ENCODE data around the gene KRT83.

The KRT83 gene

DNA sequence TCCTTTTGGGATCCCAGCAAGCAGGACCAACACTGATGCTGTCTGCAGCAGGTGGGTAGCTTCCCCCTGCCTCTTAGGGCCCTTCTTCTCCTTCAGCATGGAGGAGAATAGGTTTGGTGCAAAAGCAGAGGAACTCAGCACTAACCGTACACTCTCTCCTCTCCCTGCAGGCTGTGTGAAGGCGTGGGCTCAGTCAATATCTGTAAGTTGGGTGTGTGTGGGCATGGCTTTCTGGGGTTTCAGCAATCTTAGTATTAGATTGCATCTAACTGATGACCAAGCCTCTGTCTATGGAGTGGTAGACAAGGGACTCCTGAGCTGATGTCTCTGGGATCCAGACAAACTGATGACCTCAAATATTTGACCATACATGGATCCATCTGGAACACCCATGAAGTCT lies 31.8 kb upstream of the KRT83 start:
- Histone ChIP-seq H3K9ac (ENCODE audit: low read length) (no peak overlapping the region), H2BK15ac (replicated peaks; ENCODE audit: low read depth) (no peak overlapping the region), H3K79me2 (ENCODE audit: control insufficient read depth, insufficient read depth, low read length) (no peaks in the 10 kb centered on the region), H3K36me3 (ENCODE audit: control insufficient read depth, insufficient read depth, low read length) (no peaks in the 10 kb centered on the region), H2AK5ac (ENCODE audit: low read length) (no peak overlapping the region), H3K4me1 (ENCODE audit: control insufficient read depth, low read depth, low read length) (no peaks in the 10 kb centered on the region), H3K56ac (ENCODE audit: low read length) (no peak overlapping the region), H3K27me3 (ENCODE audit: insufficient read depth, low read length, poor library complexity) (no peaks in the 10 kb centered on the region), H3K4me2 (ENCODE audit: low read length) (no peak overlapping the region), H3K79me1 (ENCODE audit: low read length) (no peaks in the 10 kb centered on the region), H4K8ac (ENCODE audit: low read depth, low read length) (no peak overlapping the region), H2BK120ac (ENCODE audit: low read depth, low read length) (no peak overlapping the region), H2BK5ac (ENCODE audit: low read length) (no peak overlapping the region), H3K27ac (ENCODE audit: low read depth, low read length) (no peak overlapping the region), H3K23ac (ENCODE audit: low read length) (no peak overlapping the region), H3K4me3 (ENCODE audit: low read length) (no peak overlapping the region), H3K4ac (ENCODE audit: low read depth, low read length) (no peak overlapping the region), H3K18ac (ENCODE audit: low read length) (no peak overlapping the region), H4K5ac (ENCODE audit: low read length) (no peak overlapping the region)
- no CpG with 5 or more reads among the region's 2 CpGs for WGBS (ENCODE audit: extremely low coverage, insufficient coverage, low lambda C conversion rate)
- no peak for DNase-seq

DNA sequence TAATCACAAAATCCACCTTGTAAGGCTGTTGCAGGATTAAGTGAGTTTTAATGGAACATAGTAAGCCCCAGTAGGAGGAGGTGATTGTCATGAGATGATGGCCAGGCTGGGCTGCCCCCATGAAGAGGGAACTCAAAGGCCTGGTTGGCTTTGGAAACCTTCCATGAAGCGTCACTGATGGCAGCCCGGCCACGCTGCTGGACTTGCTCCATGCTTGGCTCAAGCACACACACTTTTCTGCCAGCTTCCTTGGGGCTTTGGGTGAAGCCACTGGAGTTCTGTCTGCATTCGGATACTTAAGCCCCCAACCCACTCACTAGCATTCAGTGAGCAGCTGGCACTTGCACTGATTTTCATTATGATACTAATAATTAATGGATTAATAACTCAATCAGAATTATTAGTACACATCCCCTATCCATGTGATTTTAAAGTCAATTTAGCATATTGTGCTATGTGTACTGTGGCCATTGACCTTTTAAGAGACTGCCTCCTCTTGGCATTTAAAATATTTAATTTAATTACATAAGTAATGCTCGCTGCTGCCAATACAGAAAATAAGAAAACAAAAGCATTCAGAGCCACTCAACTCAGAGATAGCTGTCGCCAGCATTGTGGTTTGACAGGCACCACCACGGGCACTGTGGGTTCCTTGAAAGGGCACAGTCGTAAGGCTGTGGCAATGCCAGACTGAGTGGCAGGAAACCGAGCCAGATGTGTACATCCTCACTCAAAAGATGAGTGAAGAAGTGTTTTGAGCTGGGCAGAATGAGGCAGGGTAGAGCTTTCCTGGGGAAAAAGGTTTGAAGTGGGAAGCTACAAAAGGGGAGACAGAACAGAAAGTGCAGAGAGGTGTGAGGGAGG lies 30.2 kb upstream of the KRT83 start:
- Histone ChIP-seq H3K4ac (ENCODE audit: low read depth, low read length) (no peak overlapping the region), H2BK15ac (replicated peaks; ENCODE audit: low read depth) (no peak overlapping the region), H3K18ac (ENCODE audit: low read length) (no peak overlapping the region), H3K79me1 (ENCODE audit: low read length) (no peaks in the 10 kb centered on the region), H3K79me2 (ENCODE audit: control insufficient read depth, insufficient read depth, low read length) (no peaks in the 10 kb centered on the region), H3K27ac (ENCODE audit: low read depth, low read length) (no peak overlapping the region), H3K56ac (ENCODE audit: low read length) (no peak overlapping the region), H4K8ac (ENCODE audit: low read depth, low read length) (no peak overlapping the region), H3K36me3 (ENCODE audit: control insufficient read depth, insufficient read depth, low read length) (no peaks in the 10 kb centered on the region), H2AK5ac (ENCODE audit: low read length) (no peak overlapping the region), H3K9ac (ENCODE audit: low read length) (no peak overlapping the region), H3K27me3 (ENCODE audit: insufficient read depth, low read length, poor library complexity) (no peaks in the 10 kb centered on the region), H3K4me3 (ENCODE audit: low read length) (no peak overlapping the region), H3K4me2 (ENCODE audit: low read length) (no peak overlapping the region), H3K23ac (ENCODE audit: low read length) (no peak overlapping the region), H4K5ac (ENCODE audit: low read length) (no peak overlapping the region), H3K4me1 (ENCODE audit: control insufficient read depth, low read depth, low read length) (no peaks in the 10 kb centered on the region), H2BK120ac (ENCODE audit: low read depth, low read length) (no peak overlapping the region), H2BK5ac (ENCODE audit: low read length) (no peak overlapping the region)
- DNase-seq = no peak
- WGBS (ENCODE audit: extremely low coverage, insufficient coverage, low lambda C conversion rate) = no CpG with 5 or more reads among the region's 9 CpGs

DNA sequence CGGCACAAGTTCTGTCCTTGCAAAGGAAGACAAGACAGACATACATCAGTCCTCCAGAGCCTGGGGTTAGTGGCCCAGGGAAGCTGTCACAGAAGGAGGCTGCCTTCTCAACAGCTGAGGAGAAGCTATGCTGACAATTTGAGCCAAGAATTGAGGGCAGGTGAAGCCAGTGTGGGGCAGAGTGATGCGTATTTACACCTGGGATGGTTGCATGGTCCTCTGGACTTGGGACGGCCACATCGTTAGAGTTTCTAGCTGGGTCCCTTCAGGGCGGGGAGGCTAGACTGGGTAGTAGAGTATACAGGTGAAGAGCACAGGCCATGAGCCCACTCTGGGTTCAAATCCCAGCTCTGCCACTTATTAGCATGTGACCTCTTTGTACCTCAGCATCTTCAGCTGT lies 29.6 kb upstream of the KRT83 start:
- Histone ChIP-seq H3K79me2 (ENCODE audit: control insufficient read depth, insufficient read depth, low read length) (no peaks in the 10 kb centered on the region), H3K4me3 (ENCODE audit: low read length) (no peak overlapping the region), H3K4ac (ENCODE audit: low read depth, low read length) (no peak overlapping the region), H3K56ac (ENCODE audit: low read length) (no peak overlapping the region), H3K23ac (ENCODE audit: low read length) (no peak overlapping the region), H4K8ac (ENCODE audit: low read depth, low read length) (no peak overlapping the region), H3K36me3 (ENCODE audit: control insufficient read depth, insufficient read depth, low read length) (no peaks in the 10 kb centered on the region), H2BK15ac (replicated peaks; ENCODE audit: low read depth) (no peak overlapping the region), H3K18ac (ENCODE audit: low read length) (no peak overlapping the region), H3K79me1 (ENCODE audit: low read length) (no peaks in the 10 kb centered on the region), H3K27ac (ENCODE audit: low read depth, low read length) (no peak overlapping the region), H3K9ac (ENCODE audit: low read length) (no peak overlapping the region), H2BK120ac (ENCODE audit: low read depth, low read length) (no peak overlapping the region), H3K27me3 (ENCODE audit: insufficient read depth, low read length, poor library complexity) (no peaks in the 10 kb centered on the region), H2AK5ac (ENCODE audit: low read length) (no peak overlapping the region), H3K4me1 (ENCODE audit: control insufficient read depth, low read depth, low read length) (no peaks in the 10 kb centered on the region), H2BK5ac (ENCODE audit: low read length) (no peak overlapping the region), H4K5ac (ENCODE audit: low read length) (no peak overlapping the region), H3K4me2 (ENCODE audit: low read length) (no peak overlapping the region)
- no CpG with 5 or more reads among the region's 5 CpGs for WGBS (ENCODE audit: extremely low coverage, insufficient coverage, low lambda C conversion rate)
- no peak for DNase-seq

DNA sequence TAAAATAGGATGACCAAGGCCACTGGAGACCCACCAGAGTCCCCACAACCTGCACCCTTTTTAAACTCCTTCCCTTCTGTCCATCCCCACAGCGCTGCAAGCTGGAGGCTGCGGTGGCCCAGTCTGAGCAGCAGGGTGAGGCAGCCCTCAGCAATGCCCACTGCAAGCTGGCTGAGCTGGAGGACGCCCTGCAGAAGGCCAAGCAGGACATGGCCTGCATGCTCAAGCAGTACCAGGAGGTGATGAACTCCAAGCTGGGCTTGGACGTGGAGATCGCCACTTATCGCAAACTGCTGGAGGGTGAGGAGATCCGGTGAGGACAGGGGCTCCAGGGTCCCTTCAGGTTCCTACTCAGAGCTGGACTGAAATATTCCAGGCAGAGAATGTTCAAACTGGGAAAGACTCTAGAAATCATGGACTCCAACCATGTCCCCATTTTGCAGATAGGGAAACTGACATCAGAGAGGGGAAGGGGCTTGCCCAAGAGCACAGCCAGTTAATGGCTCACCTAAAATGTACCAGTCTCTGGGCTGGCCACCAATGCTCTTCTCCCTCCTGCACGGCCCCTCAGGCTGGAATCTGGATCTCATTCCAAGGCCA lies 28.9 kb upstream of the KRT83 start:
- no CpG with 5 or more reads among the region's 8 CpGs for WGBS (ENCODE audit: extremely low coverage, insufficient coverage, low lambda C conversion rate)
- H2BK15ac ChIP-seq (replicated peaks; ENCODE audit: low read depth) = no peak overlapping the region
- H3K4ac ChIP-seq (ENCODE audit: low read depth, low read length) = no peak overlapping the region
- H3K4me3 ChIP-seq (ENCODE audit: low read length) = no peak overlapping the region
- no peak overlapping the region for H2BK120ac ChIP-seq (ENCODE audit: low read depth, low read length)
- no peaks in the 10 kb centered on the region for H3K4me1 ChIP-seq (ENCODE audit: control insufficient read depth, low read depth, low read length)
- H3K36me3 ChIP-seq (ENCODE audit: control insufficient read depth, insufficient read depth, low read length) = no peaks in the 10 kb centered on the region
- H3K23ac ChIP-seq (ENCODE audit: low read length) = no peak overlapping the region
- no peaks in the 10 kb centered on the region for H3K79me2 ChIP-seq (ENCODE audit: control insufficient read depth, insufficient read depth, low read length)
- H3K9ac ChIP-seq (ENCODE audit: low read length) = no peak overlapping the region
- no peak overlapping the region for H4K8ac ChIP-seq (ENCODE audit: low read depth, low read length)
- no peak overlapping the region for H3K27ac ChIP-seq (ENCODE audit: low read depth, low read length)
- H4K5ac ChIP-seq (ENCODE audit: low read length) = no peak overlapping the region
- DNase-seq = no peak
- H3K27me3 ChIP-seq (ENCODE audit: insufficient read depth, low read length, poor library complexity) = no peaks in the 10 kb centered on the region
- H3K18ac ChIP-seq (ENCODE audit: low read length) = no peak overlapping the region
- H3K79me1 ChIP-seq (ENCODE audit: low read length) = no peaks in the 10 kb centered on the region
- no peak overlapping the region for H3K4me2 ChIP-seq (ENCODE audit: low read length)
- H3K56ac ChIP-seq (ENCODE audit: low read length) = no peak overlapping the region
- no peak overlapping the region for H2AK5ac ChIP-seq (ENCODE audit: low read length)
- no peak overlapping the region for H2BK5ac ChIP-seq (ENCODE audit: low read length)

DNA sequence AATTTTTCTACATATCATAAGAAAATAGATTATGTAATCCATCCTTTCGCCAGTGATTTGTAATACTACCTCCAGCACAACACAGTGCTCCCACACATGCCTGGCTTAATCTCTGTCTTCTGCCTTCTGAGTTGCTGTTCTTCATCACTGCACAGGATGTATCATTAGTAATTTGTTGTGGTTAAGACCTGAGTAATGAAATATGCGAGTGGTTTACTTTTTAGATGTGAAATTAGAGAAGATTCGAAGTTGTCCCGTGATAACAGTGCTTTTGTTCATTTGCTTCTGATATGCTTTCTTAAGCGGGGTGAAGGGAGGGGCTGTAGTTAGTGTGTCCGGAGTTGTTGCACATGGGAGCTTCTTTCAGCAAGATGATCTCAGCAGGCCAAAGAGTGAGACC lies 28.0 kb upstream of the KRT83 start:
- H3K9ac ChIP-seq (ENCODE audit: low read length) = no peak overlapping the region
- no peaks in the 10 kb centered on the region for H3K79me1 ChIP-seq (ENCODE audit: low read length)
- no peak overlapping the region for H3K27ac ChIP-seq (ENCODE audit: low read depth, low read length)
- no peak overlapping the region for H2BK120ac ChIP-seq (ENCODE audit: low read depth, low read length)
- no peak overlapping the region for H3K4me3 ChIP-seq (ENCODE audit: low read length)
- H3K4ac ChIP-seq (ENCODE audit: low read depth, low read length) = no peak overlapping the region
- H2AK5ac ChIP-seq (ENCODE audit: low read length) = no peak overlapping the region
- no peaks in the 10 kb centered on the region for H3K27me3 ChIP-seq (ENCODE audit: insufficient read depth, low read length, poor library complexity)
- no peak overlapping the region for H3K56ac ChIP-seq (ENCODE audit: low read length)
- no peaks in the 10 kb centered on the region for H3K79me2 ChIP-seq (ENCODE audit: control insufficient read depth, insufficient read depth, low read length)
- no peak for DNase-seq
- H3K18ac ChIP-seq (ENCODE audit: low read length) = no peak overlapping the region
- no peaks in the 10 kb centered on the region for H3K36me3 ChIP-seq (ENCODE audit: control insufficient read depth, insufficient read depth, low read length)
- 100% methylated on average over 2 of the region's 6 CpGs for WGBS (ENCODE audit: extremely low coverage, insufficient coverage, low lambda C conversion rate)
- no peak overlapping the region for H2BK5ac ChIP-seq (ENCODE audit: low read length)
- H3K4me1 ChIP-seq (ENCODE audit: control insufficient read depth, low read depth, low read length) = no peaks in the 10 kb centered on the region
- no peak overlapping the region for H2BK15ac ChIP-seq (replicated peaks; ENCODE audit: low read depth)
- no peak overlapping the region for H4K8ac ChIP-seq (ENCODE audit: low read depth, low read length)
- no peak overlapping the region for H3K23ac ChIP-seq (ENCODE audit: low read length)
- H3K4me2 ChIP-seq (ENCODE audit: low read length) = no peak overlapping the region
- H4K5ac ChIP-seq (ENCODE audit: low read length) = no peak overlapping the region
